Rectal smooth muscle tissue (tissue), 1 donor: Measurements from ENCODE around the gene SLC43A1.
A peak's percentile ranks its signal among the peaks of the same experiment; 100 is the strongest.
"Not testable (repeated sequence)": the region's sequence is repeated elsewhere in the genome, so short reads cannot be mapped to it uniquely, and the experiment has no call there.

ENCODE experiments used
- H3K27ac ChIP-seq: one replicate; pipeline ENCODE4 v1.7.0; 2013; ENCODE audit warnings: low read depth, low read length, inconsistent platforms
- H3K27me3 ChIP-seq: one replicate; pipeline ENCODE4 v1.7.0; 2013; ENCODE audit warnings: low read length; ENCODE audit not compliant: control insufficient read depth, insufficient read depth
- H3K36me3 ChIP-seq: one replicate; pipeline ENCODE4 v1.7.0; 2013; ENCODE audit warnings: low read length; ENCODE audit not compliant: control insufficient read depth, insufficient read depth
- H3K4me1 ChIP-seq: one replicate; pipeline ENCODE4 v1.7.0; 2013; ENCODE audit warnings: low read length; ENCODE audit not compliant: control insufficient read depth, insufficient read depth
- H3K4me3 ChIP-seq: one replicate; pipeline ENCODE4 v1.7.0; 2013; ENCODE audit warnings: low read length
- H3K9ac ChIP-seq: one replicate; pipeline ENCODE4 v1.7.0; 2013; ENCODE audit warnings: low read length

SLC43A1 gene

GRCh38 chr11:57459164-57460021 lies 56.1 kb downstream of the SLC43A1 start:
- H3K27ac ChIP-seq = no peak overlapping the region
- H3K27me3 ChIP-seq = peaks cover 35% of the 10 kb centered on the region
- no peaks in the 10 kb centered on the region for H3K36me3 ChIP-seq
- no peak overlapping the region for H3K9ac ChIP-seq
- peaks cover 6% of the 10 kb centered on the region for H3K4me1 ChIP-seq
- H3K4me3 ChIP-seq = peak overlapping the region; percentile 55

- peak overlapping the region; percentile 55 for H3K4me3 ChIP-seq
- no peak overlapping the region for H3K9ac ChIP-seq
- H3K36me3 ChIP-seq = no peaks in the 10 kb centered on the region
- peaks cover 35% of the 10 kb centered on the region for H3K27me3 ChIP-seq
- peaks cover 6% of the 10 kb centered on the region for H3K4me1 ChIP-seq
- no peak overlapping the region for H3K27ac ChIP-seq
These were observed 56.9 kb downstream of the SLC43A1 start for GRCh38 chr11:57458410-57459163.

- H3K4me1 ChIP-seq = peaks cover 6% of the 10 kb centered on the region
- H3K9ac ChIP-seq = no peak overlapping the region
- H3K27ac ChIP-seq = no peak overlapping the region
- H3K27me3 ChIP-seq = peaks cover 35% of the 10 kb centered on the region
- H3K36me3 ChIP-seq = no peaks in the 10 kb centered on the region
- peak overlapping the region; percentile 15 for H3K4me3 ChIP-seq
These were observed 57.5 kb downstream of the SLC43A1 start for GRCh38 chr11:57458060-57458409.

GRCh38 chr11:57457643-57458023 lies 57.9 kb downstream of the SLC43A1 start:
- Histone ChIP-seq H3K9ac (no peak overlapping the region), H3K27me3 (peaks cover 33% of the 10 kb centered on the region), H3K27ac (no peak overlapping the region), H3K36me3 (no peaks in the 10 kb centered on the region), H3K4me1 (peaks cover 6% of the 10 kb centered on the region), H3K4me3 (peak overlapping the region; percentile 15)

- Histone ChIP-seq H3K4me3 (no peak overlapping the region), H3K27me3 (peaks cover 32% of the 10 kb centered on the region), H3K27ac (no peak overlapping the region), H3K4me1 (peaks cover 6% of the 10 kb centered on the region), H3K36me3 (no peaks in the 10 kb centered on the region), H3K9ac (no peak overlapping the region)
These were observed 58.4 kb downstream of the SLC43A1 start for GRCh38 chr11:57456960-57457642.

GRCh38 chr11:57453543-57454177 lies 61.8 kb downstream of the SLC43A1 start:
- Histone ChIP-seq H3K27ac (no peak overlapping the region), H3K27me3 (peaks cover 9% of the 10 kb centered on the region), H3K4me1 (no peaks in the 10 kb centered on the region), H3K4me3 (no peak overlapping the region), H3K36me3 (no peaks in the 10 kb centered on the region), H3K9ac (no peak overlapping the region)

GRCh38 chr11:57446055-57446454 lies 69.4 kb downstream of the SLC43A1 start:
- Histone ChIP-seq H3K9ac (no peak overlapping the region), H3K36me3 (no peaks in the 10 kb centered on the region), H3K4me3 (no peak overlapping the region), H3K27me3 (no peaks in the 10 kb centered on the region), H3K4me1 (no peaks in the 10 kb centered on the region), H3K27ac (no peak overlapping the region)

- H3K27ac ChIP-seq, H3K9ac ChIP-seq, H3K4me1 ChIP-seq, H3K4me3 ChIP-seq, H3K27me3 ChIP-seq, H3K36me3 ChIP-seq: not testable (repeated sequence)
These were observed 70.4 kb downstream of the SLC43A1 start for GRCh38 chr11:57445122-57445394.

GRCh38 chr11:57444362-57445121 lies 71.0 kb downstream of the SLC43A1 start:
- no peaks in the 10 kb centered on the region for H3K4me1 ChIP-seq
- H3K4me3 ChIP-seq = no peak overlapping the region
- H3K27me3 ChIP-seq = no peaks in the 10 kb centered on the region
- H3K36me3 ChIP-seq = no peaks in the 10 kb centered on the region
- no peak overlapping the region for H3K27ac ChIP-seq
- H3K9ac ChIP-seq = no peak overlapping the region

GRCh38 chr11:57440744-57441414 lies 74.6 kb downstream of the SLC43A1 start:
- Histone ChIP-seq H3K4me3 (no peak overlapping the region), H3K9ac (no peak overlapping the region), H3K27ac (no peak overlapping the region), H3K36me3 (no peaks in the 10 kb centered on the region), H3K4me1 (no peaks in the 10 kb centered on the region), H3K27me3 (no peaks in the 10 kb centered on the region)

- no peak overlapping the region for H3K27ac ChIP-seq
- H3K27me3 ChIP-seq = no peaks in the 10 kb centered on the region
- H3K9ac ChIP-seq = no peak overlapping the region
- H3K36me3 ChIP-seq = no peaks in the 10 kb centered on the region
- peaks cover 5% of the 10 kb centered on the region for H3K4me1 ChIP-seq
- H3K4me3 ChIP-seq = no peak overlapping the region
These were observed 75.7 kb downstream of the SLC43A1 start for GRCh38 chr11:57439786-57440185.
